ENCODE results near the gene DIPK1A.
A peak's percentile ranks its signal among the peaks of the same experiment; 100 is the strongest.

Gene DIPK1A

DNA sequence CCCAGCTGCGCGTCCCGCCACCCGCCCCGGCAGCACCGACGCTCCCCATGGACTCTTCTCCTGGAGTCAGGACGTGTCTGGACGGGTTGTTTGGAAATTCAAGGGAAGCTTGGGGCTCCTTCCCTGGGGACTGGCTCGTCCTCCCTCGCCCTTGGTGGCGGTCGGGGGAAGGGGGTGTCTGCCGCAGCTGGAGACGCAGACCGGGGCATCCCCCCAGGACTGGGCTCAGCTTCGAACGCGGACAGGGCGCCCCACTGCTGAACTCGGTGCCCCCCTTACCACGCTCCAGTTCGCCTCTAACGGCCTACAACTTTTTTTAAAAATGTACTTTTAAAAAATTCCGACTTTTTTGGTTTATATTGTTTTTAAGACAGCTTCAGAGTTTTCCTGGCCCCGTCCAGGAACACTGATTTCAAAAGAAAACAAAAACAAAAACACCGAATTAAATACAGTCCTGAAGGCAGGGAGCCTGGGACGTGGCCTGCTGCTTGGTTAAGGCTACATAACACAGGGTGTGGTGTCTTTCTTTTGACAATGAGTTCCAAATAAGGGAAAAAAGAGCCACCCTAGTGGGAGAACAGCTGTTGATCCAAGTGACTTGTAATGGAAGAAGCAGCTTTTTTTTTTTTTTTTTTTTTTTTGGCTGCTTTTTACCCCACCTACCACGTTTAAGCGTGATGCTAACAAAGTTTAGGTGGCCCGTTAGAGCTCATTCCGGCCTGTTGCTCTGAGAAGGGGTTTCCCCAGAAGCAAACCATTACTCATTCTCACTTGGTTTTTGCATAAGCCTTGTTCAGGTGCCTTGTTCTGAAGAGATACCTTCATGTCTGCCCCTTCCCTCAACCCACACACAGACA lies 862 bp upstream of the DIPK1A start:
- TF ChIP-seq, protein P1, sequence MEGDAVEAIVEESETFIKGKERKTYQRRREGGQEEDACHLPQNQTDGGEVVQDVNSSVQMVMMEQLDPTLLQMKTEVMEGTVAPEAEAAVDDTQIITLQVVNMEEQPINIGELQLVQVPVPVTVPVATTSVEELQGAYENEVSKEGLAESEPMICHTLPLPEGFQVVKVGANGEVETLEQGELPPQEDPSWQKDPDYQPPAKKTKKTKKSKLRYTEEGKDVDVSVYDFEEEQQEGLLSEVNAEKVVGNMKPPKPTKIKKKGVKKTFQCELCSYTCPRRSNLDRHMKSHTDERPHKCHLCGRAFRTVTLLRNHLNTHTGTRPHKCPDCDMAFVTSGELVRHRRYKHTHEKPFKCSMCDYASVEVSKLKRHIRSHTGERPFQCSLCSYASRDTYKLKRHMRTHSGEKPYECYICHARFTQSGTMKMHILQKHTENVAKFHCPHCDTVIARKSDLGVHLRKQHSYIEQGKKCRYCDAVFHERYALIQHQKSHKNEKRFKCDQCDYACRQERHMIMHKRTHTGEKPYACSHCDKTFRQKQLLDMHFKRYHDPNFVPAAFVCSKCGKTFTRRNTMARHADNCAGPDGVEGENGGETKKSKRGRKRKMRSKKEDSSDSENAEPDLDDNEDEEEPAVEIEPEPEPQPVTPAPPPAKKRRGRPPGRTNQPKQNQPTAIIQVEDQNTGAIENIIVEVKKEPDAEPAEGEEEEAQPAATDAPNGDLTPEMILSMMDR (IDR thresholded peaks at IDR 0.05; ENCODE audit: insufficient read depth, low read length, poor library complexity, severe bottlenecking): no peak
- DNase-seq (ENCODE audit: extremely low read depth, insufficient read length): peak; percentile 57
- no peaks in the 10 kb centered on the region for H3K27me3 ChIP-seq (replicated peaks; ENCODE audit: control insufficient read depth, insufficient read depth, low read length)
- H3K36me3 ChIP-seq (ENCODE audit: control insufficient read depth, insufficient read depth, low read length): no peaks in the 10 kb centered on the region
- peak overlapping the region; percentile 90 for H3K4me3 ChIP-seq (replicated peaks; ENCODE audit: low read depth, low read length)

DNA sequence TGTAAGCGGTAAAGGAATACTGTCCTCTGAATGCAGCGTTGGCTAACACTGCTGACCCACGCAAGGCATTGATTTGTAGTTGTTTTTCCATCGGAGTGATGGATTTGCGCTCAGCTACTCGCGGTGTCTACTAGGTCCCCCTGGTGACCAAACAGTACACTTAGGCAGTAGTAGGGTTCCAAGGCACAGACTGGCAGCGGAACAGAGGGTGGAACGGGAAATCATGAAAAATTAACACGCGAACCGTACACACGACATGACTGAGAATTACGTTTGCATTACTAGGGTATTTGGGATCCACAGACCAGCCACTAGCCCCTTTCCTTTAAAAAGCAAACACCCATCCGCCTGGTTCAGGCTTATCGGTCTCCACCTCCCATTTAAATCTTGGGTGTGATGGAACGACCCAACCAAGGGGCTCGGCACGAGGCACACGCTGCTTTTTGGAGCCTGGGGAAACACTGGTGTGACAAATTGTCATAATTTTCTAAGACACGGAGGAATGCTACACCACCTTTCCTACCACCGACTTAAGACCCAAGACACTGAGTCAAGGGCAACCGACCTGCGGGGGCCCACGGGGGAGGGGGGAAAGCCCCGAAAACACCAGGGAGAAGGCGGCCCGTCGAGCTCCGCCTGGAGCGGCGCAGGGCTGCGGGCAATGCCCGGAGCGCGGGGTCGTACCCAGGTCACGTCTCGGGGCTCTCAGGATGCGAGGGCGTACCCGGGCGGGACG lies 699 bp downstream of the DIPK1A start:
- Histone ChIP-seq H3K36me3 (ENCODE audit: control insufficient read depth, insufficient read depth, low read length) (no peaks in the 10 kb centered on the region), H3K27me3 (replicated peaks; ENCODE audit: control insufficient read depth, insufficient read depth, low read length) (no peaks in the 10 kb centered on the region), H3K4me3 (replicated peaks; ENCODE audit: low read depth, low read length) (peak overlapping the region; percentile 90)
- TF ChIP-seq, protein P1 (IDR thresholded peaks at IDR 0.05; ENCODE audit: insufficient read depth, low read length, poor library complexity, severe bottlenecking): peak; percentile 79
- DNase-seq (ENCODE audit: extremely low read depth, insufficient read length): no peak

DNA sequence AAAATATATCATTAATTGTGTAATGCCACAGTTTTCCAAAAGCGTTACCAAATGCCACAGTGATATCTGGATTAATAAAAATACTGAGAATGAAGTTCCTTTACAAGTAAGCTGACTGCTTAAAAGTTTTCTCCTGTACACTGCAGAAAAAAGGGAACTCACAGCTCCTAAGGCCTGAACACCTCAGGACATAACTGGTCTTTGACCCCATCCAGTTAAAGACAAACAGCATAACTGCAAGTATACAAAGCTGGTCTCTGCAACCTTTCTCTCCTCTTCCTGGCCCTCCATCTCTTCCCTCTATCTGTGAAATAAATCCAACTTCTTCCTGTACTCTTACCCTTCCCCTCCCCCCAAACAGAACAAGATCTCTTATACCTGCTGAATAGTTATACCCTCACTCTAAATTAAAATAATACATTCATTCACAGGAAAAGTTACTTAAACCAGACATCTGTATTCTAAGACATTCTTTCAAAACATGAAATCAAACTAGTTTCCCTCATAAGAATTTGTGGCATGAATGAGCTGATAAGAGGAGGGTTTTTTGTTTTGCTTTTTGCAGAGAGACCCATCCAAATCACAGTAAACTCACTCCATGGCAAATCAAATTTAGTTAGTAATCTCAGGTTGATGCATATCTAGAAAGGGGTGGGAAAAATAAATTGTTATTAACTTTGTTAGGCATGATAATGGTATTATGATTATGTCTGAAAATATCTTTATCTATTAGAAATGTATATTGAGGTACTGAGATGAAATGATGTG lies 2.9 kb downstream of the DIPK1A start:
- TF ChIP-seq, protein P1 (IDR thresholded peaks at IDR 0.05; ENCODE audit: insufficient read depth, low read length, poor library complexity, severe bottlenecking): no peak
- no peak overlapping the region for H3K4me3 ChIP-seq (replicated peaks; ENCODE audit: low read depth, low read length)
- DNase-seq (ENCODE audit: extremely low read depth, insufficient read length): no peak
- H3K27me3 ChIP-seq (replicated peaks; ENCODE audit: control insufficient read depth, insufficient read depth, low read length): no peaks in the 10 kb centered on the region
- H3K36me3 ChIP-seq (ENCODE audit: control insufficient read depth, insufficient read depth, low read length): no peaks in the 10 kb centered on the region

DNA sequence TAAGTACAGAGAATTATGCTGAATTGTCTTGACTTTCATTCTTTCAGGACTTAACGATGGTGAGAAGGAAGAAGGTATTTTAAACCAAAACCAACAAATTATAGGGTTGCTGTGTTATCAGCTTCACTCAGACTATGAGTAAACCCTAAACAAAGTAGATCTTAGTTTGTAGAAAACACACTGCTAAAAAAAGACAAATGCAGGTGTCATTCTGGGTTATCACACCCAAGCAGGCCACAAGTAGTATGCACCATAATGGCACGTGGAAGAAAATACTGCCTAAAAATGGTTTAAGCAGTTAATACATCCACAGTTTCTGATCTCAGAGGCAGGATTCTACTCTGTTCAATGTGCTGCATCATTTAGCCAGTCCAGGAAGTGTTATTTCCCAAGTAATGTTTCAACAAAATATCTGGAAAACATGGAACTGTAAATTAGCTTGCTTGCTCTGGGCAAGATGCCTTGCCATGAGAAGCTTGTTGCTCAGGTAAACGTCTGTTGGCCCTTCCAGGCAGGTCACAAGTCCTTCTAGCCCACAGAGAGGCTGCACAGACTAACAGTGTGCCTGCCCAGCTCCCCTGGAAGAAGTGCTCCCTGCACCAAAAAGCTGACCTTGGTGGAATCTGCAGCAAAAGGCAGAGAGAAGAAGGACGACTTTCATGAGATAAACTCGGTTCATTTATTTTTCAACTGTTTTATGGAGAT lies 4.1 kb downstream of the DIPK1A start:
- Histone ChIP-seq H3K4me3 (replicated peaks; ENCODE audit: low read depth, low read length) (peak overlapping the region; percentile 34), H3K27me3 (replicated peaks; ENCODE audit: control insufficient read depth, insufficient read depth, low read length) (no peaks in the 10 kb centered on the region), H3K36me3 (ENCODE audit: control insufficient read depth, insufficient read depth, low read length) (no peaks in the 10 kb centered on the region)
- TF ChIP-seq, protein P1 (IDR thresholded peaks at IDR 0.05; ENCODE audit: insufficient read depth, low read length, poor library complexity, severe bottlenecking): no peak
- DNase-seq (ENCODE audit: extremely low read depth, insufficient read length): peak; percentile 55
